T-helper 1 cell treated with Interleukin-12 subunit alpha and Interleukin-12 subunit beta and Interleukin-4 antibody, amounts not matched to agents 30 μg/mL and 1 μg/mL, for 36 hours (primary cell): ENCODE measurements around the gene PTMA.
"Not testable (repeated sequence)": the region's sequence is repeated elsewhere in the genome, so short reads cannot be mapped to it uniquely, and the experiment has no call there.

ENCODE experiments used
- H3K27ac Mint-ChIP-seq: one replicate; pipeline ENCODE4 v1.8.0; 2021; ENCODE audit warnings: mild to moderate bottlenecking, mixed read lengths
- H3K27me3 Mint-ChIP-seq: one replicate; pipeline ENCODE4 v1.8.0; 2021; ENCODE audit warnings: low read depth, mixed read lengths
- H3K36me3 Mint-ChIP-seq: one replicate; pipeline ENCODE4 v1.8.0; 2021; ENCODE audit warnings: low read depth, mixed read lengths
- H3K4me1 Mint-ChIP-seq: one replicate; pipeline ENCODE4 v1.8.0; 2021; ENCODE audit warnings: low read depth, mixed read lengths
- H3K4me3 Mint-ChIP-seq: one replicate; pipeline ENCODE4 v1.8.0; 2021; ENCODE audit warnings: mild to moderate bottlenecking, moderate library complexity, mixed read lengths
- H3K9me3 Mint-ChIP-seq: one replicate; pipeline ENCODE4 v1.8.0; 2021; ENCODE audit warnings: mixed read lengths

The PTMA gene

DNA sequence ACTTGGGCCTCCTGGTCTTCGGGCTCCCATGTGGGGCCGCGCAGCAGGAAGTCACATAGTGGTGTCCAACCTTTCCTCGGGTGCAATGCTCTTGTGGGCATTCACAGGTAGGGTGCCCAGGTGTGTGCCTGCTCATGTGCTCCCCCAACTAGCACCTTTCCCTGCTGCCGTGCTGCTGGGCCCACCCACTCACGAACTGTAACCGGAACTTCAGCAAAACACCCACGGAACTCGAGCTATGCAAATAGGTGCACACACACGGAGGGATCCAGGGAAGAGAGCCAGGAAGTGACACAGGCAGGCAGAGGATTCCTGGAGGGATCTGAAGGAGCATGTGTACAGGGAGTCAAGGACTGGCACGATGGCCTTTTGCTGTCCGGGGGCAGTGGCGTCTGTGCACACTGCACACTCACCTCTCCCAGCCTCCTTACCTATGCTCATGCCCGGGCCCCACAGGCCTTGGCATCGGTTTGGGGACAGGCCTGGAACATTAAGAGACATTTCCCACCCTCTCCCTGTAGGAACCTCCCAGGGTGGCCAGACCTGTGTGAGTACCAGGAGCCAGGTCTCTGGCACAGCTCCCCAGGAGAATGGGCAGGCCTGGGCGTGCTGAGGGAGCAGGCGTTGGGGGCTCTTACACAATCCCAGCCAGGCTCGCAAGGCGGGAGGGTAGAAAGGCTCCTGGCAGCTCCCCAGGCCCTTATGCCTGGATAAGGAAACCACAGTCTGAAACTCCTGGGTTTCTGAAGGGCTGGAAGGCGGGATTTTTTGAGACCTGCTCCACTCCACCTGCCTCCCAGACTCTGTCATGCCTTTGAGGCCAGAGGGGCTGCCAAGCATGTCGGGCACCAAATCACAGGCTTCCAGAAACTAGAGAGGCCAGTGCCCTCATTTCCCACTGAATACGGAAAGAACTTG lies 6.6 kb upstream of the PTMA start:
- Mint-ChIP-seq H3K4me1 (peaks cover 10% of the 10 kb centered on the region), H3K27me3 (peaks cover 3% of the 10 kb centered on the region), H3K4me3 (no peak overlapping the region), H3K36me3 (no peaks in the 10 kb centered on the region), H3K9me3 (no peaks in the 10 kb centered on the region), H3K27ac (no peak overlapping the region)

GRCh38 chr2:231704017-231704416 lies 4.3 kb upstream of the PTMA start:
- no peaks in the 10 kb centered on the region for H3K9me3 Mint-ChIP-seq
- no peak overlapping the region for H3K4me3 Mint-ChIP-seq
- peaks cover 15% of the 10 kb centered on the region for H3K4me1 Mint-ChIP-seq
- H3K36me3 Mint-ChIP-seq, result peaks cover 6% of the 10 kb centered on the region
- peaks cover 6% of the 10 kb centered on the region for H3K27me3 Mint-ChIP-seq
- no peak overlapping the region for H3K27ac Mint-ChIP-seq

DNA sequence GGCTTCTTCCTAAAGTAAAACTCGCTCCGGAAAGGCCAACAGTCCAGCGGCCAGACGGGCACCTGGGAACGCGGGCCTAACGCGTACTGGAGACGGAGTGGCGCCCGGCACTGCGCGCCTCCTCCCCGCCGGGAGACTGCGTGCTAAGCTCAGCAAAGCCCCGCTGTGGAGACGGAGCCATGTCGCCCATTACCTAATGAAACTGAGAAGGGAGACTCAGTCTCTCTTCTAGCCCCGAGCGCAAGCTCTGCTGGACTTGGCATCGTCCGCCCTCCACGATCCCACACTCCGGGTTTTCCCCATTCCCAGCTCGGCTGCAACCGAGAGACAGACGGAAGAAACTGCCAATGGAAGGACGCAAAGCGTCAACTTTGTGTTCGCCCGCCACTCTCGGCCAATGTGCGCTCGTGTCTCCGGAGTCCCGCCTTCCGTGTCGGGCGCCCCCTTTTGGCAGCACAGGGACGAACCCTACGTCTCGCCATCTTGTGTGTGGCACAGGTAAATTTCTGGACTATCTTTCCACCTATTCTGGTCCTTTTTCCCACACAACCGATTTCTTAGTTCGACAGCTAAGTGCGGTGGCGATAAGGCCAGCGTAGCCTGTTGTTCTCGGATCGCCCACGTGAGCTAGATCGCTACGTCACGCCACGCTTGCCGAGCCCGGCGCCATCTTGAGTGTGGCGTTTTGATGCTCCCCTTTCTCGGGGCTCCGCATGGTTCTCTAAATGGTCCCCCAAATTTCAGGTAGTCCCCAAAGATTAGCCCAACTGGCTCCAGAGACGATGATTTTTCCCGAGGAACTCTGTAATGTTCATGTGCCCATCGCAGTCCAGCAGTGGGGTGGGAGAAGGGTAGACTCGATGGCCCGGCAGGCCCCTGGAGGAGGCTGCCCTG lies 1.3 kb upstream of the PTMA start:
- Mint-ChIP-seq H3K9me3 (no peaks in the 10 kb centered on the region), H3K36me3 (peaks cover 20% of the 10 kb centered on the region), H3K27me3 (peaks cover 3% of the 10 kb centered on the region), H3K4me1 (peaks cover 22% of the 10 kb centered on the region), H3K27ac (peak overlapping the region; percentile 100), H3K4me3 (peak overlapping the region; percentile 94)

DNA sequence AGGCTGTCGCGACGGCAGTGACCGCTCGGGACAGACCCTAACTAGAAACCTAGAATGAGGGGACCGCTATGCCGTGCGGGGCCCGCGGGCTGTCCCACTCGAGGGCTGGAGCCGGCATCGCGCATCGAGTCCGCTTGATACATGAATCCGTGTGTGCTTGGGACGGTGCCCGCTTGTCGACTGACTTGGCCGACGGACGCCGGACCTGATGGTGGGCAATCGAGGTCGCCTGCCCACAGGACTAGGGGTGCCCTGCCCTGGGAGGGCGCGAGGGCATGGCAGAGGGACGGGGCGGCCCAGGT lies 749 bp upstream of the PTMA start:
- Mint-ChIP-seq H3K9me3 (no peaks in the 10 kb centered on the region), H3K27ac (peak overlapping the region; percentile 100), H3K36me3 (peaks cover 26% of the 10 kb centered on the region)

DNA sequence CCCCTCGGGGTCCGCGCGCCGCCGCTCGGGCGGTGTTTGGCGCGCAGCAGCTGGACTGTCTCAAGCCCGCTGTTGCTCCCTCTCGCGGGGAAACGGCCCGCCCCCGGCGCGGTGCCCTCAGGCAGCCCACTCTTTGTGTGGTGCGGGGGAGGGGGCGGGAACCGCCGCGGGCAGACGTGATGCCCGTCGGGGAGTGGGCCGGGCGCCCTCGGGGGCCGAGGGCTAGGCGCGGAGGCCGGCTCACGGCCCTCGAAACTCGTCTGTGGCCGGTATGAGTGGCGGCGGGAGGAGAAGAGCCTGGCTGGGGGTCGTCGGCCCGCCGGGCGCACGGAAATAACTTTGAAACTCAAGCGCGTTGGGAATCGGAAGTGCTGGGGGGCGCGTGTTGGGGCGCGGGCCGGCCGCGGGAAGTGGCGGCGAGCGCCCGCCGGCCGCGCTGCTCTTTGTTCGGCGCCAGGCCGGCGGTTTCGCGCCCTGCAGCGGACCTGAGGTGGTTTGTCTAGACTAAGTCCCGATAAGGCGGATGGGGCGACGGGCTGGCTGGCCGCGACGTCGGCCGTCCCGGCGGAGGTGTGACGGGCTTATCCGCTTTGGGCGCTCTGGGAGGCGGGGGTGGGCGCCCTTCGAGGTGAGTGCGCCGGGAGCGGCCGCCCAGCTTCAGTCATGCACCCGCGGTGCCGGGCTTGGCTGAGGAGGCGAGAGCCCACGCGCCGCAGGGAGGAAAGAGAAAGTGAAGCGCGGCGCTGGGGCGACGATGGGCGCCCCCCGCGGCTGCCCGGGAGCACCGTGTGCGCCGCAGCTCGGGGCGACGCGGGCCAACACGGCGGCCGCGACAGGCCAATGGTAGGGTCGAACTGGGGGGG lies 679 bp downstream of the PTMA start:
- Mint-ChIP-seq H3K27ac (peak overlapping the region; percentile 85), H3K4me1 (peaks cover 39% of the 10 kb centered on the region), H3K27me3 (peaks cover 3% of the 10 kb centered on the region), H3K9me3 (no peaks in the 10 kb centered on the region), H3K36me3 (peaks cover 36% of the 10 kb centered on the region), H3K4me3 (peak overlapping the region; percentile 96)

More for the DNA sequence above, 749 bp upstream of the PTMA start:
- Mint-ChIP-seq H3K4me1 (peaks cover 28% of the 10 kb centered on the region), H3K27me3 (peaks cover 3% of the 10 kb centered on the region), H3K4me3 (peak overlapping the region; percentile 94)

DNA sequence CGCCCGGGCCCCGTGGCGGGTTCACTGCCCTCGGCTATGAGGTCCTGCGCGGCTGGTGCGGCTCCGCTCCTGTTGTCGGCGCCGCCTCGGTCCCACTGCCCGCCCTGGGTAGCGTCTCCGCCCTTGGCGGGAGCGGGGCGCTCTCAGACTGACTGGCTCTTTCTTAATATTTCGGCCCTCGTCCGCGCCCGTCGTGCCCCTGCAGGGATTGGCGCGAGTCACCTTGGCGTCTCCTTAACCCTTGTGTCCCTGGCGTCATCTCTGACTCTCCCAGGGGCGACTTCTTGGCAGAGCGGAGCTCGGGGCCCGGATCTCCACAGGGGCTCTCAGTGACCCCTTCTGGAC lies 1.3 kb downstream of the PTMA start:
- peaks cover 3% of the 10 kb centered on the region for H3K27me3 Mint-ChIP-seq
- peaks cover 39% of the 10 kb centered on the region for H3K36me3 Mint-ChIP-seq
- peak overlapping the region; percentile 86 for H3K4me3 Mint-ChIP-seq
- no peaks in the 10 kb centered on the region for H3K9me3 Mint-ChIP-seq
- peaks cover 41% of the 10 kb centered on the region for H3K4me1 Mint-ChIP-seq
- peak overlapping the region; percentile 89 for H3K27ac Mint-ChIP-seq

- peaks cover 41% of the 10 kb centered on the region for H3K4me1 Mint-ChIP-seq
- H3K27me3 Mint-ChIP-seq, result peaks cover 3% of the 10 kb centered on the region
- H3K36me3 Mint-ChIP-seq, result peaks cover 41% of the 10 kb centered on the region
- H3K27ac Mint-ChIP-seq, result peak overlapping the region; percentile 89
- H3K4me3 Mint-ChIP-seq, result peak overlapping the region; percentile 91
- H3K9me3 Mint-ChIP-seq, result no peaks in the 10 kb centered on the region
Measured at GRCh38 chr2:231709981-231710798, 1.9 kb downstream of the PTMA start.

- Mint-ChIP-seq H3K36me3 (peaks cover 44% of the 10 kb centered on the region), H3K4me1 (peaks cover 43% of the 10 kb centered on the region), H3K27ac (peak overlapping the region; percentile 91)
Measured at GRCh38 chr2:231710799-231711676, 2.7 kb downstream of the PTMA start.

DNA sequence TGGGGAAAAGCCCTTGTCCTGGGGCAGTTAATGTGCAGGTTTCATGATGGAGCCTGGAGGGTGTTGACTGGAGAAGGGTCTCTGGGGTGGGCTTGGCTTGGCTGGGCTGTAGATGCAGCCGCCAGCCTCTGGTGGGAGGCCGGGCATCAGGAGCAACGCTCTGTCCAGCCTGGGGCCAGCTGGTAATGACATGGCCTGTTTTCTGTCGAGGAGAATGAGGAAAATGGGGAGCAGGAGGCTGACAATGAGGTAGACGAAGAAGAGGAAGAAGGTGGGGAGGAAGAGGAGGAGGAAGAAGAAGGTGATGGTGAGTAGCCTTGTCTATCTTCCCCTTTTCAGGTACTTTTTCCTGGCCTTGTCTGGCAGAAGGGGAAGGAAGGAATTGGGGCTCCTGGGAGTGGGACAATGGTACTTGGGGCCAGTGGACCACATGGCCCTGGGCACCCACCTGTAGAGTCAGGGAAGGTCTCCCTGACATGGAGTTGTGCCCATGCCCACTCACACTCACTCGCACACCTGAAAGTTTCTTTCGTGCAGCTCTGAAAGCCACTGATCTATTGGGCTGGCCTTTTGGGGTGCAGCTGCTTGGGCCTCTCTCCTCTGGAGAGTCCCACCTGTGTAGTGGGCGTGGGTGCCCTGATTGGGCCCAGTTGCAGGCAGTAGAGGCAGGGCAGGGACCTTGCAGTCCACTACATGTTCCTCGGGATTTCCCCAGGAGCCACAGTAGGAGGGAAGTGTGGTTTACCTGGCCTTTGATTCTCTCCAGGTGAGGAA lies 3.5 kb downstream of the PTMA start:
- Mint-ChIP-seq H3K4me1 (peaks cover 38% of the 10 kb centered on the region), H3K27ac (peak overlapping the region; percentile 91), H3K27me3 (peaks cover 3% of the 10 kb centered on the region), H3K36me3 (peaks cover 43% of the 10 kb centered on the region), H3K4me3 (peak overlapping the region; percentile 91), H3K9me3 (no peaks in the 10 kb centered on the region)

More at GRCh38 chr2:231710799-231711676, 2.7 kb downstream of the PTMA start:
- Mint-ChIP-seq H3K9me3 (no peaks in the 10 kb centered on the region), H3K4me3 (peak overlapping the region; percentile 91), H3K27me3 (peaks cover 3% of the 10 kb centered on the region)

DNA sequence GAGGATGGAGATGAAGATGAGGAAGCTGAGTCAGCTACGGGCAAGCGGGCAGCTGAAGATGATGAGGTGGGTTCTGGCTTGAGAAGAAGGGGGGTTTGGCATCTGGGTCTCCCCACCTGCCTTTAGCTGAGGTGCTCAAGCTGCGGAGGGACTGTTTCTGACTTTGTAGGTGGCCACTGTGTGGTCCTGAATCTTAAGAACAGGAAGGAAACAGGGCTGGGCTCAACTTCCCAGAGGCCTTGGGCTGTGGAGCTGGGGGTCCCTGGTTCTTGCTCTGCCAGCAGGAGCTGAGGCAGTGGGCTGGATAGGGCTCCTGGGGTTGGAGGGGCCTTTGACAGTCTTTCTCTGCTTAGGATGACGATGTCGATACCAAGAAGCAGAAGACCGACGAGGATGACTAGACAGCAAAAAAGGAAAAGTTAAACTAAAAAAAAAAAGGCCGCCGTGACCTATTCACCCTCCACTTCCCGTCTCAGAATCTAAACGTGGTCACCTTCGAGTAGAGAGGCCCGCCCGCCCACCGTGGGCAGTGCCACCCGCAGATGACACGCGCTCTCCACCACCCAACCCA lies 4.2 kb downstream of the PTMA start:
- Mint-ChIP-seq H3K4me3 (peak overlapping the region; percentile 91), H3K4me1 (peaks cover 34% of the 10 kb centered on the region), H3K36me3 (peaks cover 42% of the 10 kb centered on the region), H3K27ac (peak overlapping the region; percentile 91)
- H3K27me3 Mint-ChIP-seq, H3K9me3 Mint-ChIP-seq: not testable (repeated sequence)

DNA sequence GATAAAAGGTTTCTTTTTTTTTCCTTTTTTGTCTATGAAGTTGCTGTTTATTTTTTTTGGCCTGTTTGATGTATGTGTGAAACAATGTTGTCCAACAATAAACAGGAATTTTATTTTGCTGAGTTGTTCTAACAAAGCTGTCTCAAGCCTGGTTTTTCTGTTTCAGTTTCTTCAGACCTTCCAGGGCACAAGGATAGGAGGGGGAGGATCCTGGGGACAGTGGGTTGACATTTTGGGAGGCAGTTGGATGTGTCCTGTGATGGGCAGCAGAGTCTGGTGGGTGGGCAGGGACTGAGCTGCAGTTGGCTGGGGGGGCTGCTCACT lies 5.0 kb downstream of the PTMA start:
- Mint-ChIP-seq H3K4me1 (peaks cover 34% of the 10 kb centered on the region), H3K27ac (peak overlapping the region; percentile 88), H3K4me3 (peak overlapping the region; percentile 52), H3K36me3 (peaks cover 41% of the 10 kb centered on the region)
- not testable (repeated sequence) for H3K9me3 Mint-ChIP-seq, H3K27me3 Mint-ChIP-seq
